CD4-positive, alpha-beta T cell treated with Interleukin-10 for 1 hour (primary cell): ENCODE measurements around the gene SDCBP2.

Source experiments
- DNase-seq: peaks from one replicate; pipeline ENCODE4 v3.0.0-alpha.2; 2020

Gene SDCBP2

DNA sequence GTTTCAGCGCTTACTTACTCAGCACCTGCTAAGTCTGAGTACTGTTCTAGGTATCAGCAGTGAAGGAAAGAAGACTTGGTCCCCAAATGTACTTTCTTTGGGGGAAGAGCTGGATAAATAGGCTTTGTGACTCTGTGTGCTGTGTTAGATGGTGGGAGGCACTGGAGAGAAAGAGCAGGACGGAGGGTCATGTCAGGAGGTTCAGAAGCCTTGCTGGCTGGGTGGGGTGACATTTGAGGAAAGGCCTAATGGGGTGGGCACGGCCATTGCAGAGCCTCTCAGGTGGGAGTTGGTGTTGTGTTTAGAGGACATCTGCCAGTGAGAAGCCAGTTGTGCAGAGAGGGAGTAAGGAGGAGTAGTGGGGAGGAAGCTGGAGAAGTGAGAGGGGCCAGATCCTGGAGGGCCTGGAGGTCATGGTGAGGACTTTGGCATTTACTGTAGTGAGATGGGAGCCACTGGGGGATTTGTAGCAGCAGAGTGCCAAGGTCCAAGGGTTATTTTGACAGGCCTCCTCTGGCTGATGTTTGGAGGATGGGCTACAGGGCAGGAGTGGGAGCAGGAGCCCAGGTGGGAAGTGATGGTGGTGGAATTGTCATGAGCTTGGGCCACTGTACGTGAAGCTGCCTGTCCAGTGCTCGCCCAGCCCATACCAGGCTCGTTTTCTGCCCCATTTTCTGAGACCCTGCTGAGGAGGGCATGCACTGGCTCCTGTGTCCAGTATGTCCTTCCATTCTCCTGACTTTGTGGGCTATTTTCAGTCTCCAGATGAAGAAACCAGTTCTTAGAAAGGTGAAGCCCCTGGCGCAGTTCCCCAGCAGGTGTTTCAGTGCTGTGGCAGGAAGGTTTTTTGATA, 886 bp downstream of the SDCBP2 start:
- no peak for DNase-seq

DNA sequence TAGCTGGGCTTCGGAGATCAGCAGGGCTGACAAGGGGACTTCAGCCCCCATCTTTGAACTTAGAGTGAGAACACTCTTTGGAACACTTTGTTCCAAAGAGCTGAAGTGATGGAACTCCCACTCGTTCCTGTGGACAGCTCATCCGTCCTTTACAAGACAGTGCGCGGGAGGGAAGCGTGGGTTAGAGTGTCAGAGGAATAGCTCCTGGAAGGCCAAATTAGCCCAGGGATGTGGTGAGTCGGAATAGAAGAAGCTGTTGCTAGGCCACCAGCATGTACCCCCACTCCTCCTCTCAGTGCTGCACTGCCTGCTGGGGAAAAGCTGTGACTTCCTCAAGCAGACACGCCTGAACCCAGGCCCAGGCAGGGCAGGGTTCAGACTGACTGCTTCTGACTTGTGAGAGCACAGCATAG, 1.7 kb downstream of the SDCBP2 start:
- DNase-seq: no peak

DNA sequence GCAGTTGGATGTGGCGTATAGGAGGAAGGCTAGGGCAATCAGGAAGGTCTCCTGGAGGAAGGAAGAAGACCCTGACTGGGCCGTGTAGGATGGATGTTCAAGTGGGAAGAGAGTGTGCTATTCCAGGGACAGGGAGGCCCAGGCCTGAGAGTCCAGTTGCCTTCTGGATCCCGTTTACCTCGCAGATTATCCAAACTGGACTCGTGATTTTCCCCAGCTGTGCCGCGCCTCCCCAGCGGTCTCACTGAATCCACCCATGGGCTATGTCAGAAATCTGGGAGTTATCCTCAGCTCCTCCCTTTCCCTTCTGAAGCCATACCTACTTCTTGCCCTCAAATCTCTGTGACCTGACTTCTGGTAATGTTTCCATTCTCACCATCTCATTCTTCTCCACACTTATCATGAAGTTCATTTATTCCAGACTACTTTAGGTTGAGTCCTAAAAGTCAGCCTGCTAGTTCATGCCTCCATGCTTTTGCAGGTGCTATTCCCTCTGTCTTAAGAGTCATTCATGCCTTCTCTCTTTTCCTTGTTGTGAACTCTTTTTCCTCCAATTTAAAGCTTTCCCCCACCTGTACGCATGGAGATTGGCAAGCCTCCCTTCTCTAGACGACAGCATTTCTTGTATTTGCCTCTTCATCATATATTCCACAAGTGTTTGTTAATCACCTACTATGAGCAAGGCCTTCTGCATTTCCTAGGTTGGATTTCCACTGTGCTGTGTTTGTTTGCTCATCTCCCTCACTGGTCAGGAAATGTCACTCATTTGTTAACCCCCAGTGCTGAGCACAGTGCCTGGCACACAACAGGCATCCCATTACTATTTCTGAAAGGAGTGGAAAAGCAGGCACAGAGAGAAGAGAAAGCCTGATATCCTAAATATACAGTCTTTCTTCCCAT, 2.7 kb downstream of the SDCBP2 start:
- DNase-seq: no peak

DNA sequence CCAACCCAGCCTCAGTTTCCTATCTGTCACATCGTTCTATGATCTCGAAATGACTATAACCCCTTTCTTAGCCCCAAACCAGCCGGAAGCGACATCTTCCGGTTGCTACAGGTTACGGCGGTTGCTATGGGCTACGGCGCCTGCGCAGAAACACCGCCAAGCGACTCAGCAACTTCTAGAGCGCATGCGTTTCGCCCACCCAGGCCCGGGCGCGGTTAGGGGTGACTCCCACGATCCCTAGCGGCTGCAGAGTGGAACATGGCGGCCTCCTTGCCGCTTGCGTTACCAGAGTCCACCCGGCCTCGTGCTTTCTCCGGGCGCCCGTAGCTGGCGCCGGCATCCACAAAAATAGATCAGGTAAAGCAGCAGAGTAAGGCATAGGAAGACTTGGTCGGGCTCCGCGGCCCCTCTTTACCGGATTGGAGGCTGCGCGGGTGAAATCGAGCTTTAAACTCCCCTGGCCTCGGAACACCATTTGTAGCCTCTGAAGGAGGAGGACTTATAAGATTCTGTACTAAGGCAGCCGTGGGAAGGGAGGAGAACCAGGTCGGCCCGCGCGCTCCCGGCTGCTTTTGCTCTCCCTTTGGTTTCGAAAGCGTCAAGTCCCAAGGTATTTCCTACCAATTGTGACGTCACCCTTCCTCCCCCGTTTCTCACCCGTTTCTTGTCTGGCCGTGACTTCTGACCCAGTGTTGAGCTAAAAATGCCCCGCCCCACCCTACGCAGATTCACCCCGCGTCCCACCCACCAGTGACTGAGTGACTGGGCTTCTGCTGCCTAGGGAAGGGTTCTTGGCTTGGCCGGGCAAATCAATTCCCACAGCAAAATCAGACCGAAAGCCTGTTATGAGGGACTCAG, 3.5 kb downstream of the SDCBP2 start:
- DNase-seq: peak; percentile 99

DNA sequence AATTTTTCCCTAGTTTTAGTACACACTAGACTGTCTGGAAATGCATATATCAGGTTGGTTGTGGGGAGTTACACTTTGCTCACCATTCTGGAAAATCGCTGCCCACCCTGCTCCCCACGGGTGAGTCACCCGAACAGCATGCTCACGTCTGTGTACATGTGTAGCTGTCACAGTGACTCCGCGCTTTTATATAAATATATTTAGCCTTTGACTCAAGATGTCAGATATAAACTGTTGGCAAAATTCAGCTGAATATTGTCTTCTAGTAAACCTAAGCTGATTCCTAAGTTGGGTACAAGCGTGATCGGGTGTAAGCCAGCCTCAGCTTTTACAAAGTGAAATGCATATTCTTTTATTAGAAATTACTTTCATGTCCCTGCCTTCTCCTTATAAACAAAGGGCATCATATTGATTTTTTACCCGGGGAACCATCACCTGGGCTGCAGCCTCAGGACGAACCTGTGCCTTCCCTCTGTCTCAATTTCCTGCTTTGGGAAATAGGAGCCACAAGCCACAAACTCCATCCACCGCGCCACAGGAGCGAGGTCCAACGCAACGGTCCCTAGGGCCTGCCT, 4.3 kb downstream of the SDCBP2 start:
- DNase-seq: no peak

DNA sequence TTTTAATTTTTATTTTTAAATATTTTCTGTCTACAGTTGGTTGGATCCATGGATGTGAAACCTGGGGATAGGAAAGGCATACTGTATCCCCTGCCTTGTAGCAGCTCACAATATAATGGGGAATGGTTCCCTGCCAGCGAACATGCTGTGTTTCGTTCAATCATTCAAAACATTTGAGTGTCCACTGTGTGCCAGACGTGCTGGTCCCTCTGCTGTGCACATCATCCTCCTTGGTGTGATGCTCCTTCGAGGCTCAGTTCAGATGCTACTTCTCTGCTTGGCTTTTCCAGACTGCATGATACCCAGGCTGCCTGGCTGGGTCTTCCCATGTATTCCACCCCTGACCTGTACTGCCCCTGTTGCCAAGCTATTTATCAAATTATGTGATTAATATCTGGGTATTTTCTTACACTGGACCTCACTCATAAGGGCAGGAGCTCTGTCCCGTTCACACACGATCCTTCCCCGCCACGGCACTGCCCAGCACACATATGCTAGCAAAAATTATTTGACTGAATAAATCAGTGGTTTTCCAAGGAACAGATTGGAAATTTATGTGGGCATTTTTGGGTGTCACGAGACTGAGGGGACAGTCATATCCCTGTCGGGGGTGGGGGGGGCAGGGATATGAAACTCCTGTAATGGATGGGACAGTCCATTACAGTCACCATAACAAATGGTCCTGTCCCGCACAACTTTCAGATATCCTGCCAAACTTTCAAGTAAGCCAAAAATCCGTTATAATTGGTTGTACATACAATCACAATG, 4.9 kb downstream of the SDCBP2 start:
- DNase-seq: no peak

DNA sequence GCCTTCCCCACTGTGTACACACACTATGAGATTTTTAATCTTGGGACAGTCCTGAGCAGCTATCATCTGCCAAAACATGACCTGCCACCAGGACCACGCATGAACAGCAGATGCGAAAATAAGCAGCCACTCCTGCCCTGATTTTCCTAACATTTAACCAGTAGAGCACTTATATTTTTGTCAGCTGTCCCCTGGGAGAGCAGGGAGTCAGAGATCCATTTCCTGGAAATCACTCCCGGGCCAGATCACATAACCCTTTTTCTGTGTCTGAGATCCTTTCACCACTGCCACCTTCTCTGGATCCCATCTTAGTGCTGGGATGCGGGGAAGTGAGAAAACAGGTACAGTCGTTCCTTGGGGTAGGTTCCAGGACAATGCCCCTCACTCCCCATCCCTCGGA, 5.7 kb downstream of the SDCBP2 start:
- DNase-seq: no peak

DNA sequence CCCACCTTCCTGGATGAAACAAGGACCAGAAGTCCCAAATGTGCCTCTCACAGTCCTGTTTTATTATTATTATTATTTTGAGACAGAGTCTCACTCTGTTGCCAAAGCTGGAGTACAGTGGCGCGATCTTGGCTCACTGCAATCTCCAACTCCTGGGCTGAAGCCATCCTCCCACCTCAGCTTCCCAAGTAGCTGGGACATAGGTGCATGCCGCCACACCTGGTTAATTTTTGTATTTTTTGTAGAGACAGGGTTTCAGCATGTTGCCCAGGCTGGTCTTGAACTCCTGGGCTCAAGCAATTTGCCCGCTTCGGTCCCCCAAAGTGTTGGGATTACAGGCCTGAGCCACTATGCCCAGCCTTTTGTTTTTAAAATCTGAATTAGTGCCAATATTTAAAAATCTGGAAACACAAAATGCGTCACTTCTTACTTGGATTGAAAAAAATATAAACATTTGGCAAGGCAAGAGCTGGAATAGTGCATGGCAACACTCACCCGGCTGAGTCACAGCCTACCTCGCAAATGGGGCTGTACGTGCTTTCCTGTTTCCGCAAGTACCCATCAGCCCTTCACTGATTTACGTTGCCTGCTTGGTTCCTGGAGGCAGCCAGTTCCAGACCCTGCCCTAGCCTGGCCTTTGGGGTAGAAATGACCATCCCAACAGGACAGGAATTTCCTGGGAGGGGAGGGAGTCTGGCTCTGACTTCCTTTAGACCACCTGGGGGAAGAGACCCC, 6.3 kb downstream of the SDCBP2 start:
- no peak for DNase-seq

DNA sequence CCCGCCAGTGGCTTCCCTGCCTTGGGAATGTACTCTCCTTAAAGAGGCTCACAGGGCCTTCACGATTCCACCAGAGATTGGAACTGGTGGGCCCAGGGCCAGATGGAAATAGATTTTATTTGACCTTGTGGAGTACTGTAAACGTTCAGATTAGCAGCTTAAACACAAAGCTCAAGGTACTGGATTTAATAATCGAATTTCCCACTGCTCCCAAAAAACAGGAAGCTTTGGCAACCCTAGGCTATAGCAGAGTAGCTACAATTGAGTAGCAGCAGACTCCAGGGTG, 7.3 kb downstream of the SDCBP2 start:
- DNase-seq: no peak

DNA sequence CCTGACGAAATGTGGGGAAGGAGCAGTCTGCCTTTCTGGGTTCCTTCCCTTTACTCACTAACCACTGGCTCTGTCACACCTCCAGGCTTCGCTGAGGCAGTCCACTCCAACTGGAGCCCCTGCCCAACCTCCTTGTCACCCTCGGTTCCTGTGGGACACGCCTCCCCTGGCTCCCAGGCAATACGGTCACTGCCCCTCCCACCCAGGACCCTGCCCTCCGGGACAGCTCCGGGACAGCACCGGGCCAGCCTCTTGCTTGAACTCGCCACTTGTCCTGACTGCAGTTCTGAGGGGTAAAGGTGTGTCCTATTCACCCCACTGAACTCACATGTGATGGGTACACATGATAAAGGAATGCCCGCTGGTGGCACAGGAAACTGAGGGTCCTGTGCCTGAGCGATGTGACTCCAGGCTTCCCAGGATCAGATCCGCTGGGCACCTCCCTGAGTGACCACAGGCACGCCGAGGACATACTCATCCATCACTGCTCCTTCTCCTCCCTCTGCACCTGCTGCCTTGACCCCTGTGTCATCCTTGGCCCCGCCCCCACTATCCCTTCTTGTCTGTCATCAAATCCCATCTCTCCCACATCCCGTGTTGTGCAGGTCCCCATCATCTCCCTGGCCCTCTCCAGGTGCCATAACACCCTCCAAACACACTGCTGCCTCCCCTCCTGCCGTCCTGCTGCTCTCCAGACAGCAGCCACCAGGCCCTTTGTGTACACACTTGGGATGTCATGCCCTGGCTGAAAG, 7.9 kb downstream of the SDCBP2 start:
- DNase-seq: no peak

DNA sequence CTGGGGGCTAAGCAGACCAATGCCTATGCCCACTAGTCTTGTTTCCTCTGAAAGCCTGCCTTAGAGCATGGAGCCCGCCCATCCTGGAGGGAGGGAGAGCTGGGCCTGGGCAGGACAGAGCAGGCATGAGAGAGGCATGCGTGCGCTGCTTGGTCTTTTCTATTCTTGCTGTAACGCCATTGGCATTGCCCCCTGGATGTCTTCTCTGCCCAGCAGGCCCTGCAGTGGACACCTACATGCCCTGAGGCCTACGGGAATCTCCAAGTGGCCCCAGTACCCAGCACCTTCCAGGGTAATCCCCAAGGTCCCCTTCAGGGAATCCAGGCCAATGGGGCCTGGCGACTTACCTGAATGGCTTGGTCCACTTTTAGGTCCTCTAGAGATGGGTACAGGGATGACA, 8.9 kb downstream of the SDCBP2 start:
- no peak for DNase-seq

DNA sequence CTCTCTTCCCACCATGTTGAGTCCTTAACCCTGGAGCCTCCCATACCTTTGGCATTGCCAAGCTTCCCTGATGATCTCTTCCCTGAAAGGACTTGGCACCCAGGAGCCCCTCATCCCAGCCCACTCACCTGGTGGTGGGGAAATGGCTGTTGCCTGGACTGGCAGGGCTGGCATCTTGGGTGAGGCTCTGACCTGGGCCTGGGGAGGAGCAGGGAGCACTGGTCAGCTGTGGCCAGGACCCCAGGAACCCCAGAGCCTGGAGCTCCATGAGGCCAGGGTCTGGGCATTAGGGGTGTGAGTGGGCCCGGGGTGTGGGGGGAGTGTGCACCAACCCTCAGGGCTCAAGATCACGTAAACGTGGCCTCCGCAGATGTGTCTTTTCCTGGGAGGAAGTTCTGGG, 9.5 kb downstream of the SDCBP2 start:
- DNase-seq: no peak

DNA sequence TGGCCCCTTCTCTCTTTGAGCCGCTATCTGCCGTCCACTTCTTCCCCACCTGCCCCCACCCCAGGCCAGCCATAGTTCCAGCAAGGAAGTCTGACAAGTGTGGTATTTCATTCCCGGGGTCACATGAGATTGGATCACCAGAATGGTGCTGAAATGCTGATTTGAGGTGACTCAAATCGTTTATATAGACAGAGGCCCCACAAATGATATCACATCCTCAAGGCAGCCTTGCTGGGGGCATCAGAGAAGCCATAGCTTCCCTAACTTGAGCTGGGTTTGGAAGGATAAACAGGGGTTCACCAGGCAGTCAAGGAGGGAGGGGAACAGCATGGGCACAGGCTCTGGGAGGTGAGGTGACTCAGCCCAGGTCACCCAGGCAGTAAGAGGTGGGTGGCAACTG, 9.9 kb downstream of the SDCBP2 start:
- no peak for DNase-seq

DNA sequence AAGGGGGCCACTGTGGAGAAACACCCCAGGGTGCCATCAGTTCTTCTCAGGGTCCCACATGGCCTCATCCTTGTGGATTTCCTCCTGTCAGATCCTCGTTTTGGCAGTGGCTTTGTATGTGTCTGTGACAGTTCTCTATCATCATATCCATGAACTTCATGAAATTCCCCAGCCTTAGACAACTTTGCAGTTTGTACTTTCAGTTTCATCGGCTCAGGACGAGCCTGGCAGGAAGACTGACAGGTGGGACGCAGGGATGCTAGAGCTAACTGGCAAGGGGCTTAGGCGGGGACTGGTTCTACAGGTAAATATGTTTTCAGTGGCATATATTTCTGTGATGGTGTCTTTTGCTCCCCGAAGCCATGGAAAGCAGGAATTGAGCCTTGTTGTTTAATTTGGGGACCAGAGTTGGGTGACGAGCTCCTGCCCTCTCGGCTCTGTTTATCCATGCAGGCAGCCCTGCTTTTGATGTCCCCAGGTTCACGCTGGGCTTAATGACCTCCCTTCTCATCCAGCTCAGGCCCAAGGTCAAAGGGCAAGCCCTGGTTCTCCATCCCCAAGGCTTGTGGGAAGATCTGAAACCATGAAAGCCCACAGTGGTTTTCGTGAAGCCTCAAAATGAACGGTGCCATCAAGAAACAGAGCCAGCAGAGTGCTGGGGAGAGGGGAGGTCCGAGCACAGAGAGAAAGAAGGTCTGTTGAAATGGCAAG, 11.2 kb downstream of the SDCBP2 start:
- no peak for DNase-seq

DNA sequence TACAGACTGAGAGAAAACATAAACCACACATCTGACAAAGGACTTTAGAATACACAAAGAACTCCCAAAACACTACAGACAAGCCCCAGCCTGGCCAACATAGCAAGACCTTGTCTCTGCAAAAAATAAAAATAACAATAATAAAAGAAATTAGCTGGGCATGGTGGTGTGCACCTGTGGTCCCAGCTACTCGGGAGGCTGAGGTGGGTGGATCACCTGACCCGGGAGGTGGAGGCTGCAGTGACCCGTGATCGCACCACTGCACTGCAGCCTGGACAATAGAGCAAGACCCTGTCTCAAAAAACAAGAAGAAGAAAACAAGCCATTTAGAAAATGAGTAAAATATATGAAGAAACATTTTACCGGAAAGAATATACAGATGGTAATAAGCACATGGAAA, 13.1 kb downstream of the SDCBP2 start:
- no peak for DNase-seq

DNA sequence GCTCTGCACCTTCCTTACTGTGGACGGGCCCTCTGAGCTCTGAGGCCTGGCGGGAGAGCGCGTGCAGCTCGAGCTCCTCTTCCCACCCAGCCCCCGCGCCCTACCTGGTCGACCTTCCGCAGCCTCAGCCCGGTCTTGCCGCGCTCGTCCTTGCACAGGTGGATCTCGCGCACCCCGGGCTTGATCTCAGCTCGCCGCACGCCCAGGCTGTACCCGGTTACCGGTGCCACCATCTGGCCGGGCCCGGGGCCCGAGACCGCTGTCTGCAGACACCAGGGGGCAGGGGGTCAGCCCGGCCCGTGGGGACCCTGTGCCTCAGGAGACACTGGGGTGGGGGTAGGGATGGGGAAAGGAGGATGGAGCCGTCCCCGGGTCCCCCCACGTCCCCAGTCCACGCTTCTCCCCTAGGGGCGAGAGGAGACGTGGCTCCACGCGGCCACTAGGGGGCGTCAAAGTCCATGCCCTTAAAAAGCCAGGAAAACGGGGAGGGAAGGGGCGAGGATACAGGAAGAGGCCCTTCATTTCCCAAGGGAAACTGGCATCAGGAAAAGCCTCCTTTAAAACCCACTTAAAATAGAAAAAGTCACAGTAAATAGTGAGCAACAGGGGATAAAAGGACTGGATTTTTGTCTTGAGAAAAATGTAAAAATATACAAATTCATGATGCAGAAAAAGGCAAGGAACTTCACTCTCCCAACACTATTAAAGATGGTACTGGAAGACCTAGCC, 15.5 kb downstream of the SDCBP2 start:
- peak; percentile 69 for DNase-seq

DNA sequence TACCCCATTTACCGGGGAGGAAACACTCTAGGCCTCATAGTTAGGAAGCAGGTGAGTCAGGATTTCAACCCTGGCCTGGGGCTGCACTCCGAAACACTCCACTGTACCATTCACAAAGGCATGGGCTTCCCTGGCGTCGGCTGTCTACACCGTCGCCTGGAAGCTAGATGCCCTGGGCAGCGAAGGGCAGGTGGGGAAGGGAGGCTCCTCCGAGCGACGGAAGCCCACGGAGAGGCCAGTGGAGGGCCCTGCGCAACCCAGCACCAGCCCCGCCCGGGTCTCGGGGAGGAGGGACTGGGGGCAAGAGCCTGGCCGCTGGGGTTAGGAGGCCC, 16.1 kb downstream of the SDCBP2 start:
- no peak for DNase-seq

DNA sequence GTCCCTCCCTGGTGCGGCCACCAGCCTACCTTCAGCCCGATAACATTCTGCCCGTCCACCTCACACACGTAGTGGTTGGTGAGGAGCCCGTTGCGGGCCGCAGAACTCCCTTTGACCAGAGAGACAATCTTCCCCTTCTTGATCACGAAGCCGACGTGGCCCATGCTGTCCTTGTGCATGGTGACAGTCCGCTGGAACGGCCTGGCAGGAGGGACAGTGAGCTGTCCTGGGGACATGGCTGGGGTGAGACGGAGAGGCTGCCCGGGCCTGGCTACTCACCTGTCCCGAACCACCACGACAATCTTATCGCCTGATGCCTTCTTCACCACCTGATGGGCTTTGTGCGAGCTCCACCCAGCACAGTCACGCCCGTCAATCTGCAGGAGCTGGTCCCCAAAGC, 16.6 kb downstream of the SDCBP2 start:
- DNase-seq: no peak

DNA sequence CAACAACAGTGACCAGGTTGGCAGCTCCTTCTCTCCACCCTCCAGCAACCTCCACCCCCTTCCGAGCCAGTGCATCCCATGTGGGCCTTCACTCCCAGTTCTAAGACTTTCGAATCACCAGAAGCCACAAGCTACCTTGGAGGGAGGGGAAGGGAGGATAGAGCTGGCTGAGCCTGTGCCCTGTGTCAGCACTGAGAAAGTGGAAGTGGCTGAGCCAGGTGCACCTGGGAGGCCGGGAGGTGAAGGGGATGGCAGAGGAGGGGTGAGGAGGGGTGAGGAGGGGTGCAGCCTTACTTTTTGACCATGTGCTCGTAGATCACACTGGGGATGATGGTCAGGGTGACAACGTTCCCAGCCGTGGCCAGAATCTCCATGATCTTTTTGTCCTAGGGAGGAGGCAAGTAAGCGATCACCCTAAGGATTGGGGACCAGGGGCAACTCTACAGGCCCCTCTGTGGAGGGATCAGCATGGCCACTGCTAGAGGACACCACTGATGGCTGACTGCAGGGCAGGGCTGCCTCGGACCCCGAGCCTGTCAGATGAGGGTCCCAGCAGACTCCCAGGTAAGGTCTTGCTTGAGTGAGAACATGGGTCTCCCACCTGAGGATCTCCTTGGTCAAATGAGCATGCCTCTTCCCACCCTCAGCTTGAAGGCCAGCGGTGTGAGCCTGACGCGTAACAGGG, 18.3 kb downstream of the SDCBP2 start:
- DNase-seq: no peak
